ENCODE results near the gene G6PC1. TPM values are rescaled to one million over a fixed set of nuclear protein-coding genes. Genes with fewer than 3 reads are reported as not detected.

Gene G6PC1
- total and polyA plus RNA-seq, 2 of the 13 experiments (the other 11 are each of a cell fraction or from before 2014, with no cell fraction given) = 1.7 to 37.9 TPM

- TF ChIP-seq ZNF687 (CRISPR knock-in tag; IDR thresholded peaks at IDR 0.05) = peak; percentile 46
- no peak for TF ChIP-seq RBAK (CRISPR knock-in tag; IDR thresholded peaks at IDR 0.05)
- peak; percentile 93; the same call in 1 of the 2 replicates for TF ChIP-seq ZNF746 (CRISPR knock-in tag; IDR thresholded peaks at IDR 0.05)
- TF ChIP-seq JDP2 (CRISPR knock-in tag; IDR thresholded peaks at IDR 0.05; ENCODE audit: borderline replicate concordance) = no peak
- TF ChIP-seq ZNF569 (CRISPR knock-in tag; IDR thresholded peaks at IDR 0.05; ENCODE audit: borderline replicate concordance) = no peak
- peak; percentile 80 for TF ChIP-seq HHEX (CRISPR knock-in tag; IDR thresholded peaks at IDR 0.05)
- no peak for TF ChIP-seq ZNF318 (CRISPR knock-in tag; IDR thresholded peaks at IDR 0.05)
- TF ChIP-seq TOE1 (CRISPR knock-in tag; IDR thresholded peaks at IDR 0.05) = 0 out of 2 replicates have a peak, but pooled peaks have one; percentile 13
- TF ChIP-seq FOXP1 (IDR thresholded peaks at IDR 0.05) = no peak
- TF ChIP-seq FOXP1 (CRISPR knock-in tag; IDR thresholded peaks at IDR 0.05) = peak; percentile 81
- TF ChIP-seq KLF16 (CRISPR knock-in tag; IDR thresholded peaks at IDR 0.05) = peak in 1 of 2 experiments; percentile 77; a peak in 1 of 4 replicates
- TF ChIP-seq POGZ (CRISPR knock-in tag; IDR thresholded peaks at IDR 0.05) = no peak; the same call in 1 of the 2 replicates
- TF ChIP-seq MYPOP (CRISPR knock-in tag; IDR thresholded peaks at IDR 0.05) = 0 out of 2 replicates have a peak, but pooled peaks have one; percentile 21
- no peak for TF ChIP-seq MBNL3 (CRISPR knock-in tag; conservative IDR thresholded peaks at IDR 0.05)
- peak; percentile 97 for TF ChIP-seq ESRRA (CRISPR knock-in tag; IDR thresholded peaks at IDR 0.05; ENCODE audit: low read depth)
- no peak for TF ChIP-seq KLF9 (CRISPR knock-in tag; IDR thresholded peaks at IDR 0.05; ENCODE audit: low read depth)
Measured at GRCh38 chr17:42866631-42867575, 33.7 kb upstream of the G6PC1 start (continued).

Measured in HepG2 (cell line).